Lower leg skin (tissue), 4 donors: ENCODE data around the gene PM20D1. TPM values are rescaled to one million over a fixed set of nuclear protein-coding genes. Genes with fewer than 3 reads are reported as not detected.

ENCODE experiments used
- DNase-seq, 2 donors: peaks; one replicate each; pipeline ENCODE4 v3.0.0-alpha.2; 2019; ENCODE audit warnings: low spot score in 2 of 2
- H3K4me3 ChIP-seq: fragments of 200-600 bp; sonication (generic); 2 replicates; pipeline ENCODE4 v1.5.1; 2017; ENCODE audit warnings: mild to moderate bottlenecking, low read depth; ENCODE audit not compliant: poor library complexity, severe bottlenecking
- CTCF ChIP-seq, 3 donors: fragments of 450-650 bp; IDR thresholded peaks; one replicate each; pipeline ENCODE4 v1.5.1; 2016; ENCODE audit warnings: antibody characterized with exemption in 3 of 3, mild to moderate bottlenecking in 3 of 3, moderate library complexity in 2 of 3
- POLR2A ChIP-seq, 2 donors: fragments of 450-650 bp; IDR thresholded peaks; one replicate each; pipeline ENCODE4 v1.6.1; 2016 to 2017; ENCODE audit warnings: antibody characterized with exemption in 2 of 2, mild to moderate bottlenecking in 1 of 2, moderate library complexity in 1 of 2
- WGBS, 2 donors: methylation state at CpG; one replicate each; pipeline ENCODE4 v1.1.5; 2018; 5-methylcytosine and 5-hydroxymethylcytosine counted together
- intact Hi-C: fragments of 100-400 bp; cut with DNase I; formaldehyde crosslinking; loops from one replicate; pipeline ENCODE4 v1.15.0; 2023; ENCODE audit warnings: low total_unique reads
- total RNA-seq, 4 donors: library from RNA; depleted of rRNA; stranded (reverse); fragments of >200 nt; gene quantifications; one replicate each; pipeline ENCODE4 v1.1.0, GENCODE V29; 2016

PM20D1 gene
- total RNA-seq, 4 donors from 2014 or later, result 6.5 to 89.1 (median 35.0) TPM

- TF ChIP-seq CTCF (IDR thresholded peaks at IDR 0.05), result no peak
- no peak for TF ChIP-seq POLR2A (IDR thresholded peaks at IDR 0.05)
- intact Hi-C loops, result no loop called here
- WGBS, 2 donors, result 85 to 88% methylated on average over 10 of the region's 10 CpGs
- H3K4me3 ChIP-seq, result no peak overlapping the region
- DNase-seq, result no peak
Observed at GRCh38 chr1:205787287-205787916, 62.5 kb downstream of the PM20D1 start.

GRCh38 chr1:205786601-205787000 is 63.3 kb downstream of the PM20D1 start:
- H3K4me3 ChIP-seq, result no peak overlapping the region
- TF ChIP-seq POLR2A (IDR thresholded peaks at IDR 0.05) (no peak), CTCF (IDR thresholded peaks at IDR 0.05) (no peak)
- WGBS, 2 donors, result 65 to 66% methylated on average over 4 of the region's 4 CpGs
- intact Hi-C loops, result no loop called here
- no peak for DNase-seq

DNA sequence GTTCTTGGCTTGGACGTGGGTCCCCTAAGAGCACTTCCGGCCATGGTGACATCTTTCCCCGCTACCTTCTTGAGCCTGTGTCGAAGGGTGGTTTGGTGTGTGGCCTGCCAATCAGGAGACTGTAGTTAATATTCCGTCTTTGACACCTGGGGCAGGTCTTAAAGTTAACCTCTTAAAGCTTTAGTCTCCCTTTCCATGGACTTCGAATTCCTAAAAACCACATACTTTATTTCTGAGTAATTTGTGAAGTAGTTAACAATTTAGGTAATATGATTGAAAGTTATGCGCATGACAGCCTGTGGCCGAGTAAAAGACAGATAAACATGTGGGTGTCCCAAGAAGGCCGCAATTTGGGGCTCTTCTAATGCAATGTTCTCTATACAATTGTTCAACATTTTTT is 64.5 kb downstream of the PM20D1 start:
- no peak overlapping the region for H3K4me3 ChIP-seq
- no peak for TF ChIP-seq CTCF (IDR thresholded peaks at IDR 0.05)
- TF ChIP-seq POLR2A (IDR thresholded peaks at IDR 0.05), result no peak
- DNase-seq, result no peak
- intact Hi-C loops, result no loop called here
- 92 to 96% methylated on average over 9 of the region's 9 CpGs for WGBS, 2 donors

GRCh38 chr1:205783904-205784303 is 66.0 kb downstream of the PM20D1 start:
- TF ChIP-seq CTCF (IDR thresholded peaks at IDR 0.05), result no peak
- no peak overlapping the region for H3K4me3 ChIP-seq
- 74 to 89% methylated on average over 4 of the region's 4 CpGs for WGBS, 2 donors
- no peak for DNase-seq
- intact Hi-C loops, result no loop called here

GRCh38 chr1:205783433-205783795 is 66.5 kb downstream of the PM20D1 start:
- TF ChIP-seq CTCF (IDR thresholded peaks at IDR 0.05) (no peak), POLR2A (IDR thresholded peaks at IDR 0.05) (no peak)
- intact Hi-C loops, result no loop called here
- no peak overlapping the region for H3K4me3 ChIP-seq
- DNase-seq, result no peak
